Measurements from ENCODE around the gene KDM4B.
"Not testable (repeated sequence)": the region's sequence is repeated elsewhere in the genome, so short reads cannot be mapped to it uniquely, and the experiment has no call there.

The KDM4B gene

DNA sequence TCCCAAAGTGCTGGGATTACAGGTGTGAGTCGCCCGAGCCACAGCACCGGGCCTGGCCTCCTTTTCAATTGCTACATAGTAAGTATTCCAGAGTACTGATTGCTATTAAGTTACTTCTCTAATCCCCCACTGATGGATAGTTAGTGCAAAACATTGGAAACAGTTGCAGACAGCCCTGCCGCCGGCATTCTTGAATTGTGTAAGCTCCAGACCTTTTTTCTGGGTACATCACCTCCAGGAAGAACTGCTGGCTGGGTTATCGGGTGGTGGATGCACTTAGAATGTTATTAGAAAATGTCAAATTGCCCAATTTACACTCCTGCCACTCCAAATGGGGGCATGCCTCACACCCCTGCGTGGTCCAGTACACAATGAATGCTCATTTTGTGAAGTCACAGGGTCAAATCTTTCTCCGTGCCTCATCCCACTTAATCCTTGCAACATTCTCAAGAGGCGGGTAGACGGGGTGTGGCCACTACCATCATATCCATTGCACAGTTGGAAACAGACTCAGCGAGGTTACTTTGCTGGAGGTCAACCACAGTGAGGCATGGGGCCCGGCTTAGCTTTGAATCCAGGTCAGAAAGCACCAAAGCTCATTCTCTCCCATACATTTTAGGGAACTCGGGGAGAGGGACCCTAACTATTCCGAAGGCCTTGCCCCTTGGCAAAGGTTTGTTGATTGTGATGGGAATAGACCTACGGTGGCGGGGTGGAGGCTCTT, 1.0 kb upstream of the KDM4B start:
- DNase-seq (ENCODE audit: low read depth) = no peak

DNA sequence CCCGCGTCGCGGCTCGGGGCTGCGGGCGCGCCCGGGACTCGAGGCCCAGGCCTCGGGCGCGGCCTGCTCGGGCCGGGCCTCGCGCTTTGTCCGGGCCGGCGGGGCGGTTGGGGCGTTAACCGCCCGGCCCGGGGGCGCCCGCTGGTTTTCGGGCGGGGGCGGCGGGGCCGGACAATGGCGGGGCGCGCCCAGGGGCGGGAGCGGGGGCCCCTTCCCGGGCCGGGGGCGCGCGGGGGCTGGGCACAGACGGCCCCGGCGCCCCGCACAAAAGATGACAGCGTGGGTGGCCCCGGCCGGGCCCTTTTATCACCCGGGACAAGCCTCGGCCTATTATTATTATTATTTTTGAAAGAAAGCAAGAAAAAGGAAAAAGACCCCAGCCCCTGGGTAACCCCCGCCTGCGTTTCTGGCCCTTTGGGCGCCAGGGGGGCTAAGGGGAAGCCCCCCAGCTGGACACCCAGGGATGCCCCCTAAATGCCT, 419 bp downstream of the KDM4B start:
- DNase-seq (ENCODE audit: low read depth) = no peak

DNA sequence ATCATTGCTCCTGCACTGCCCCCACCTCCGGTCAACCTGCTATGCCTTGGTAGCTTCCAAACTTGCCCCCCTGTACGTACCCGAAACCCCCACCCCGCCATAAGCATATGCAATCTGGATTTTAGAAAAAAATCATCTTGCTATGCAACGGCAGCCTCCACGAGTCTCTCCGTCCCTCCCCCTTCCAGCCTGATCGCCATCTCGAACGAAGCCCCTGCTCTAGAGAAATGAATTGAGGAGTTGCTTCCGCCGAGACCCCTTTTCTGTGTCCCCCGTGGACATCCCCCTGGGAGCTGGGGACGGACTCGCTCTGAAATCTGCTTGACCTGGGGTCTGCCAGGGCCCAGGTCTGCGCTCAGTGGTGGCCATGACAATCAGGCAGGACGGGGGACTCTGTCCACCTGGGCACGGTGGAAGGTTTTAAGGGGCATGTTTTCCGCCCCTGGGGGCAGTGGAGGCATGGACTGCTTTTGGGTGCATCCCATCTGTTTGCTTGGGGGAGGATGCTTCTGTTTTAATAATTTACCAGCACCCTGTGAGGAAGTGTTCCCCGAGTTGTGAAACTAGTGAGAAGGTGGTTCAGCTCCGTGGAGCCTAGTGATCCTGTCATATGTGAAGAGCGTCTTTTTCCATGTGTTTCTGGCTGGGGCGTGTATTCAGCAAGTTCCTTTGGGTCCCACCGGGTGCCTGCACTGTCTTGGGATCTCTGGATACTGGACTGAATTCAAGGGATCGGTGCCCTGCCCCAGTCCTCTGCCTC, 1.0 kb downstream of the KDM4B start:
- DNase-seq (ENCODE audit: low read depth) = no peak

DNA sequence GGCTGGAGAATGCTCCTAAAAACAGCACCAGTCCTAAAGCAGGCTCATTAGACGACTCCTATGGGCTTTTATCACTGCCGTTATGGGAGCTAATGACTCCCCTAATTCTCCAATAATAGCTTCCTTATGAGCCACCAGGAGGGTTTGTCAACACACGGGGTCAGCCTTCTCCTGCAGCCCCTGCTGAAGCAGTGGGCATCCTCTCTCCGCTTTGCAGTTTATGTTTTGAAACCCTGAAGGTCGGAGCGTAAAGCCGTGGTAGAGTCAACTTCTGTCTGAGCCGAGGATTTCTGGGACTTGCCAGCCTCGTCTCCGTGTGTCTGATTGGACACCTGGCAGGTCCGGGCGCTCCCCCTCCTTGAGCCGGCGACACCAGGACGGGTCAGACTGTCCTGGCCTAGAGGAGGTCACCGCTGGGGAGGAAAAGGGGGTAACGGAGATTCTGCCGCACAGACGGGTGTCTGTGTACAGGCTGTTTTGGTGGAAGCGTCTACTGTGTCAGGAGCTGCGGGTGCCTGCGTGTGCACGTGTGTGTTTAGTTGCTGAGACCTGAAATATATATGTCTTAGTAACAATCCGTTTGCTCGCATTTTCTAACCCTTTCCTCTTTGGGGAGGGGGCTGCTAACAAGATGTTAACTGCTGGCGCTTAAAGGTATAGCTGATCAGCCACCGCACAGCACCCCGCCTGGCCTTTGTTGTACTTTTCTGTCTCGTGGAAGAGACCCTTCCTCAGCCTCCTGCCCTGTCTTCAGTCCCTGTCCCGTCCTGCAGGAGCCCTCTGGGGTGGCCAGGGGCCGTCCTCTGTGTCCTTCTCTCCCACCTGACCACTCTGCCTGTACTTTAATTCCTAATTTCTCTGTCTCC, 1.9 kb downstream of the KDM4B start:
- no peak for DNase-seq (ENCODE audit: low read depth)

DNA sequence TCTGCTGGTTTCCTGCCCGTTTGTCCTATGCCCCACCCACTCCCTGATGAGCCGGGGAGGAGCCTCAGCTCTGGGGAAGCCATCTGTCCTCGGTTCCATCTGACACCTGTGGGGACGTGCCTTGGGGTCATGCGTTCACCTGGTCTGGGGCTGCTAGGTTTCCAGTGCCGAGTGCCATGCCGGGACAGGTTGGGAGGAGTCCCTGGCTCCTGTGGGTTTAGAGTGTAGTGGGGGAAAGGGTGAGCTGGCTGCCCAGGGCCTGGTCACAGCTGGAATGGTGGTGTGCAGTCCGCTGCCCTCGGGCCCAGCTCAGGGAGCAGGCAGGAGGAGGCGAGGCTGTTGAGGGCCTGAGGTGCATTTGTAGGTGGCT, 2.5 kb downstream of the KDM4B start:
- DNase-seq (ENCODE audit: low read depth) = no peak

DNA sequence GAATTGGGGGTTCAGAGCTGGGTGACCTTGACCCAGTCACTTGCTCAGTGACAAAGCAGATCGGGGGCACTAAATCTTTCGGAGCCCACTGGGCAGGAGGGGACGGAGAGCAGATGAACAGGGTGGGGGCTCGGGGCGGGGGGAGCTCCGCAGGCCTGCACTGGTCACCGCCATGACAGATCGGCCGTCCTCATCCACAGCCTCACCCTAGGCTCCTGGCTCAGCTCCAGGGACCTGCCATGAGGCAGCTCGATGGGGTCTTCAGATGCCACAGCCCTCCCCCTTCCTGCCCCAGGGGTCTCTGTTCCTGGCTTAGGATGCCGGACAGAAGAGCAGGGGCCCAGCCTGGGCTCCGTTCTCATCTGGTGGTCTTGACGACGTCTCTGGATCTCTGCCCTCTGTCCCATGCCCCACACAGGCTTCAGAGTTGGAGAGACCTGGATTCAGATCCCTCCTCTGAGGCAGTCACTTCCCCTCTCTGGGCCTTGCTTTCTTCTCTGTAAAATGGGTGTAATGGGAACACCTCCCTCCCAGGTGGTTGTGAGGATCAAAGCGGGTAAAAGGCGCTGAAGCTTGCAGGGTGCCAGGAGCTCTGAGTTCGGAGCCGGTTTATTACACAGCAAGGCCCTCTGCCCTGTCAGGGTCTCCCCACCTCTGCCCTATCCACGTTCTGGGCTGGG, 3.0 kb downstream of the KDM4B start:
- DNase-seq (ENCODE audit: low read depth) = no peak

DNA sequence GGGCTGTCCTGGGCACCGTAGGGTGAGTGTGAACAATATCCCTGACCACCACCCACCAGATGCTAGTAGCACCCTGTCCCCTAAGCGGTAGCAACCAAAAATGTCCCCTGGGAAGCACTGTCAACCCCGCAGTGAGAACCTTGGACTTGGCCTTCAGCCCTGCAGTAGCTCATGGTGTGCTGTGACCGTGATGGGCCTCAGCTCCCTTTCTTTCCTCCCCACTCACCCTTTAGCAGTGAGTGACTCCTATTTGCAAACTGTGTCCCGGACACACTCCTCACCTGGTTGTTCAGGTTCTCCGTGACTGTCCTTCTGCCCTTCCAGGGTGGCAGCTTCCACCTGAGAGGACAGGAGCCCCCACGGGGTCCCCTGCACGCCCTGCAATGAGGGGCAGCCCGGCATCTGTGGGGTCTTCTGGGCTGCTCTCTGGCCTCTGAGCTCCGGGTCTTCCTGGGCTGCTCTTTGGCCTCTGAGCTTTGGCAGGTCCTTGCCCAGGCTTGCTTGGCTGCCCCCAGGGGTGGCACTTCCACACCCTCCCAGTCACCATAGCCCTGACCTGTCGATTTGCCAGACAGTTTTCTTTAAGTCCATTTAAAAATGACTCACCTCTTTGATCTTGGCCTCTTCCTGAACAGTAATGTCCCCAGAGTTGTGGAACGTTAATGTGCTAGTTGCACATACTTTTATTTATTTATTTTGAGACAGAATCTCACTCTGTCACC, 3.8 kb downstream of the KDM4B start:
- no peak for DNase-seq (ENCODE audit: low read depth)

DNA sequence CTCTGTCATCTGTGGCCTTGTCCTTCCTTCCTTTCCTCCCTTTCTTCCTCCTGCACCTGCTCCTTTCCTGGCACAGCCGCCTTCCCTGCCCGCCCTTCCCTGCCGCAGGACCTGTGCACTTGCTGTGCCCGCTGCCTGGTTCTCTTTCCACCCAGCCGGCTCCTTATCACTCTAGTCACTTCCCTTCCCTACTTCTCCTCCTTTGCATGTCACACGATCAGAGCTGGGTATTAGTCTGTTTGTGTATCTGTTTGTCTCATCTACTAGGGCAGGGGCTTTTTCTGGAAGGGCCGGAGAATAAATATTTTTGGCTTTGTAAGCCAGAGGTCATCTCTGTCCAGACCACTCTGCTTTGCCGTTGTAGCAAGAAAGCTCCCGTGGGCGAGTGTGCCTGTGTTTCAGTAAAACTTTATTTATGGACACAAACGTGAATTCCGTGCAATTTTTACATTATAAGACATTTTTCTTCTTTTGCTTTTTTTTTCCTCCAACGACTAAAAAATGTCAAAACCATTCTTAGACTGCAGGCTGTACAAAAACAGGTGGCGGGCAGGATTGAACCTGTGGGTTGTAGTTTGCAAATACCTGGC, 6.1 kb downstream of the KDM4B start:
- DNase-seq (ENCODE audit: low read depth) = no peak

DNA sequence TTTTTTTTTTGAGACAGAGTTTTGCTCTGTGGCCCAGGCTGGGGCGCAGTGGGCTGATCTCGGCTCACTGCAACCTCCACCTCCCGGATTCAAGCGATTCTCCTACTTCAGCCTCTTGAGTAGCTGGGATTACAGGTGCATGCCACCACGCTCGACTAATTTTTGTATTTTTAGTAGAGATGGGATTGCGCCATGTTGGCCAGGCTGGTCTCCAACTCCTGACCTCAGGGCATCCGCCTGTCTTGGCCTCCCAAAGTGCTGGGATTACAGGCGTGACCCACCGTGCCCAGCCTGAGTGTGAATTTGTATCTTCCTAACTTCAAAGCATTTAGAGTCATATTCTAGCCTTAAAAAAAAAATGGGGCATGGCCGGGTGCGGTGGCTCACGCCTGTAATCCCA, 6.7 kb downstream of the KDM4B start:
- not testable (repeated sequence) for DNase-seq (ENCODE audit: low read depth)

DNA sequence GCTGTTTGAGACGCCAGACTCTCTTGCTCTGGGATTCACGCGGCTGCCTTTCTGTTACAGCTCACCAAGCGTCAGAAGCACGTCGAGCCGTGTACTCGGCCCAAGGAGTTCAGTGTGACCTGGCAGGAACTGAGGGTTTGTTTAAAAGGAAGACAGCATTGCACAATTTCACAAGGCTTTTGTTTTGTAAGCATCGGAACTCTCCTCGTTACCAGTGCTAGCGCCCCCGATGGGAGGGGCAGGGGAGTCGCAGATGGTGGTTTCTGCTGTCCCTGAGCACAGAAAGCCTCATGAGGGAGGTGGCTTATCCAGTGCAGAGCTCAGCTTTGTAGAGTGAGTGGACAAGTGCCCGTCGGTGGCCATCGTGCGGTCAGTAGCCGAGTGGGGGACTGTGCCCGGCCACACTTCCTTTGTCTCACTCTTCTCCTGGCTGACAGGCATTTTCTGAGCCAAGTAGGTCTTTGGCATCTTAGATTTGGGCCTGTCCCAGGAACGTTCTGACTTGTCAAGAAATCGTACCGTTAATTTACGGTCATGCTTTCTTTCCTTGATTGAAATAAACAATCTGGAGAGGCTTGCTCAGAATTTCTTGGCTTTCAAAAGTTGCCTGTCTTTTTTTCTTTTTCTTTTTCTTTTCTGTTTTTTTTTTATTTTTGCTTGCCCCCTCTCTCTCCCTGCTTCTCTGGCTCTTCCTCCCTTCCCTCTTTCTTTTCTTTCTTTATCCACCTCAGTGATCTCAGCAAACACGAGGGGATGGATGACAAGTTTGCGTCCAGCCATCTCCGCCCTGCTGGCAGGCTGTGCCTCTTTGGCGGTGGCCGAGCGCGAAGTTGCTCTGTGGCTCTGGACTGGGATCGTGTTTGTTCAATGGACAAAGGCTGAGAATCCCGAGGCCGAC, 7.7 kb downstream of the KDM4B start:
- DNase-seq (ENCODE audit: low read depth) = no peak

DNA sequence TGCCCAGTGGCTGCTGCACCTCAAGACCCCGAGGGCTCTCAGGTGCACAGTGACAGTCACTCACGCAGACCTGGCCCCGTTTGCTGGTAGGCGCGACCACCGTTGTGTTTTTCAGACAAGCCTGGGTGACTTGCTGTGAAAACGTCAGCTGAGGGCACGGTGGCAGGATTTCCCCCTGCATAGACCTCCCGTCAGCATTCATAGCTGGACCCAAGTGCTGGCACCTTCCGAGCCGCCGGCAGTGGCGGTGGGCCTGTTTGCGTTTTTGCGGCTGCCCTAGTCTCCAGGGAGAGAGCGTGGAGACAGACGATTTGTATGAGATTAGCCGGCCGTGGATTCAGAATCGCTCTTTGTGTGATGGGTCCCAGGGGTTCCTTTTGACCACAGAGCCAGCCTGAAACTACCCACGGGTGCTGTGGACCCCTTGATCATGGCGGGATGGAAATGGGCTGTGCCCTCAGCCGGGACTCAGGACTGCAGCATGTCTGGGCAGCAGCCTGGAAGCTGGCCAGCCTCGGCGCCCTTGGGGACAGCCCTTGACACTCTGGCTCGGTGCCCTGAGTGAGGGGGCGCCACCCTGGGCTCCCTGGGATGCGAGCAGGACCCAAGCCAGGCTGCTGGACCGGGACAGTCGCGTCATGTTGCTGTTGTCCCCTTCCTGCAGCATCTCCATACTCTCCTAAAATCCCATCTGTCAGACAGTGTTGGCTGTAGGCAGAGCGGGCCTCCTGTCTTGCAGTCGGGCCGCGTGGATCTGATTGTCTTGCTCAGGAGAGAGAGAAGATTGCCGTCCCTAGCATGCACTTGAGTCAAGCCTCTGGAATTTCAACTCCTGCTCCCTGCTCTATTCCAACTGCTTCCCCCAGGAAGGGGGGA, 8.6 kb downstream of the KDM4B start:
- DNase-seq (ENCODE audit: low read depth) = no peak

DNA sequence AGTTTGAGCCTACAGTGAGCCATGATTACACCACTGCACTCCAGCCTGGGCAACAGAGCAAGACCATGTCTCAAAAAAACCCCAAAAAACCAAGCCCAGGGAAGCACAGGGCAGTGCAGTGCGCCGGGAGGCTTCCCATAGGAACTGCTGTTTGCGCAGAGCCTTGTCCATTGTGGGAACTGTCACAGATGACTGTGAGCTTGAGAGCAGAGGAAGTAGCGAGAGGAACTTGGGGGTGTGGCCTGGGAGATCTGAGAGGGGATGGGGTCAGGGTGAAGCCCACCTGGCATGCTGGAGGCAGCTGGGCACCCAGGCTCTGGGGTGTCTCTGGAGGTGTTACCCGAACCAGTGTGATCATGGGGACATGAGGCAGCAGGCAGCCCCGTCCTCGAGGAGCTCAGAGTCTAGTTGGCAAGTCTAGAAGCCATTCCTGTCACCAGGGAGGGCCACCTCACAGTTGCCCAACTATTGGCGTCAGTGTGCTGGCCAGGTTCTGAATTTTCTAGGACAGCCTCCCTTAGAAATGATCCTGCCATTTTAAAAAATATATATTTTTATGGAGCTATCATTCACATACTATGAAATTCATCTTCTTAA, 10.4 kb downstream of the KDM4B start:
- DNase-seq (ENCODE audit: low read depth) = no peak

DNA sequence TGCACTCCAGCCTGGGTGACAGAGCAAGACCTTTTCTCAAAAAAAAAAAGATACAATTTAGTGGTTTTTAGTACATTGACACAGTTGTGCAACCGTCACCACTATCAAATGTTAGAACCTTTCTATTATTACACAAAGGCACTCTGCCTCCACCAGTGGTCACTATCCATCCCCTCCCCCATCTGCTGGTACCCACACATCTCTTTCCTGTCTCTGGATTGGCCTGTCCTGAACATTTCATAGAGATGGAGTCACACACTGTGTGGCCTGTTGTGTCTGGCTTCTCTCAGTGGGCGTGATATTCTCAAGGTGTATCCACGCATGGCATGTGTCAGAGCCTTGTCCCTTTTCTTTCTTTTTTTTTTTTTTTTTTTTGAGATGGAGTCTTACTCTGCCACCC, 11.2 kb downstream of the KDM4B start:
- no peak for DNase-seq (ENCODE audit: low read depth)

DNA sequence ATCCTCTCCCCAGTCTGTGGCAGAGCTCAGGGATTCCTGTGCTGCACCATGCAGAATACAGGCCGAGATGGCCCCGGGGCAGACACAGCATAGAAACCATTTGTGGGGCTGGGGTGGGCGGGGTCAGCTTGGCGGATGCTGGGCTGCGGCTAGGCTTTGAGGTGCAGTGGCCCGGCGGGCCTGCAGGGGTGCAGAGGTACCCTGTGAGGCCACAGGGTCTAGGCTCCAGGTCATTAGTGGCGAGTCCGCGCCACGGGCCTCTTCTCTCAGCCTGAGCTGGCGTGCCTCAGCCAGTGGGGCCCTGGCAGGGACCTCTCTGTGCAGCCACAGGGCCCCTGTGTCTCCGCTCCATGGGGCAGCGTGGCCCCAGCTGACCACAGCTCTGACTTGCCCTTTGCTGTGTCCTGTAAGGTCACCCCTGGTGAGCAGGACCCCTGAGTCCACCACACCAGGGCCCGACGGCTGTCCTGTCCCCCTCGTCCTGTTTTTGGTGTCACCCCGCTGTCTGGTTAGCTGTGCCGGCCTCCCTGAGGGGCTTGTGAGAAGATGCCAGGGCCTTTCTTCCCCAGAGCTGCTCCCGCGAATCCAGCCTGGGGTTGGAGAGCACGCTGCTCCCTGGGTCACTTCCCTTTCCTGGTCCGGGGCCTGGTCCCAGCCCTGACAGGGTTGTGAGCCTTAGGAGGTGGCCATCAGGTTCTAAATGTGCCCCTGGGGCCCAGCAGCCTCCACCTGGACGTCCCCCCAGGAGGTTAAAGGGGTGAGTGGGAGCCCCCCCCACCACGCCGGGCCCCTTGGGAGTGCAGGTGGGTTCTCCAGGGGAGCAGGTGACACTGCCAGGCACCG, 12.1 kb downstream of the KDM4B start:
- no peak for DNase-seq (ENCODE audit: low read depth)

DNA sequence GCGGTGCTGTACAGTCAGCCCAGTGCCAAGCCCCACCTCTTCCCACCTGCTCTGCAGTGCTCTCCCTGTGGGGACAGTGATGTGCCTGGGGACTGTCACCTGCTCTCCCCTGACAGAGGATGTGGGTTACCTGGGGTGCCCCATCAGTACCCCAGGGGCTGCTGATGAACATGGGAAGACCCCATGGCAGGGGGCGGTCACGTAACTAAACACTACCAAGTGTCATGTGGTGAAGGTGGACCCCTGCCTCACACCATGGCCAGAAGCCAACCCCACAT, 12.7 kb downstream of the KDM4B start:
- no peak for DNase-seq (ENCODE audit: low read depth)

DNA sequence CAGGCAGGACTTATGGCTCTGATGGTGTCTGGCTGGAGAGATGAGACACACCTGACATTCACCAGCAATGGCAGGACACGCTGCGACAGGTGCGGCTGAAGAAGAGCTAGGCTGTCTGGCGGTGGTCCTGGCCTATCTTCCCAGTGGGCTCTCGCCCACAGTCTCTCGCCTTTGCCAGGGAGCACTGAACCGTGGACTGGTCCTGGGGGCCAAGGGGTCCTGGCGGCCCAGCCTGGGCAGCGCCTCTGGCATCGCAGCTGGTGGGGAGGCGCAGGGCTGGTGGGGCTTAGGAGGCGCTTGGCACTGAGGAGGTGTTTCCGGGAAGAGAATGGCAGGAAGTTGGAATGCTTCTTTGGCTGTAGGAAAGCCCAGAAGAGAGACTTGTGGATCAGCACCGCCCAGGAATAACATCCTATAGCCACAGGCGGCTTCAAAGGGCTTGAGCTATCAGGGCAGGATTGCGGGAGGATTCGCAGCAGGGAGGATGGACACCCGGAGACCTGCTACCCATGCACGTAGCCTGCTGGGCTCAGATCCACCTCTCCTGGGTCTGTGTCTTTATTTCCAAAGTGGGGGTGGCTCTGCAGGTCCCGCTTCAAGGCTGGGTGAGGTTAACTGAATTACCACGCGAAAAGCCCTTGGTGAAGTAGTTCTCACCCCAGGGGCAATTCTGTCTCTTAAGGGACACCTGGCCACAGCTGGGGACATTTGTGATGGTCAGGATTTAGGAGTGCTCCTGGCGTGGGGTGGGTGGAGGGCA, 14.6 kb downstream of the KDM4B start:
- no peak for DNase-seq (ENCODE audit: low read depth)

DNA sequence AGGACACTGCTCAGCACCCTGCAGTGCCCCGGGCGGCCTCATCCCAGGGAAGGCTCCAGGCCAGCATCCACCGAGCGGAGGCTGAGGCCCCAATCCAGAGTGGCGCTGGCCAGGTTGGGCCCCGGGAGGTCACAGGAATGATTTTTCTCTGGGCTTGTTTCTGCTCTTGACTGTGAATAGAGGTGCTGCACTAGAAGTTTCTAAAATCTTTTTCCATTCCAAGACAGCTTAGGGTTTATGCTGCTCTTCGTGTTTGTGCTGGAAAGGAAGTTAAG, 15.1 kb downstream of the KDM4B start:
- DNase-seq (ENCODE audit: low read depth) = no peak
